ENCODE results near the gene SPATA31D1.

Gene SPATA31D1

GRCh38 chr9:82038897-82039296 lies 50.3 kb downstream of the SPATA31D1 start:
- Mint-ChIP-seq H3K4me3 (no peak overlapping the region), H3K4me1 (ENCODE audit: low read depth) (no peaks in the 10 kb centered on the region), H3K36me3 (ENCODE audit: low read depth) (no peaks in the 10 kb centered on the region), H3K9me3 (no peaks in the 10 kb centered on the region), H3K27me3 (ENCODE audit: low read depth) (no peaks in the 10 kb centered on the region), H3K27ac (no peak overlapping the region)
